ENCODE data around the gene DCUN1D2. TPM values are rescaled to one million over a fixed set of nuclear protein-coding genes. Genes with fewer than 3 reads are reported as not detected.

DCUN1D2 gene
- total RNA-seq, 1 donor from 2014 or later: 19.2 TPM

DNA sequence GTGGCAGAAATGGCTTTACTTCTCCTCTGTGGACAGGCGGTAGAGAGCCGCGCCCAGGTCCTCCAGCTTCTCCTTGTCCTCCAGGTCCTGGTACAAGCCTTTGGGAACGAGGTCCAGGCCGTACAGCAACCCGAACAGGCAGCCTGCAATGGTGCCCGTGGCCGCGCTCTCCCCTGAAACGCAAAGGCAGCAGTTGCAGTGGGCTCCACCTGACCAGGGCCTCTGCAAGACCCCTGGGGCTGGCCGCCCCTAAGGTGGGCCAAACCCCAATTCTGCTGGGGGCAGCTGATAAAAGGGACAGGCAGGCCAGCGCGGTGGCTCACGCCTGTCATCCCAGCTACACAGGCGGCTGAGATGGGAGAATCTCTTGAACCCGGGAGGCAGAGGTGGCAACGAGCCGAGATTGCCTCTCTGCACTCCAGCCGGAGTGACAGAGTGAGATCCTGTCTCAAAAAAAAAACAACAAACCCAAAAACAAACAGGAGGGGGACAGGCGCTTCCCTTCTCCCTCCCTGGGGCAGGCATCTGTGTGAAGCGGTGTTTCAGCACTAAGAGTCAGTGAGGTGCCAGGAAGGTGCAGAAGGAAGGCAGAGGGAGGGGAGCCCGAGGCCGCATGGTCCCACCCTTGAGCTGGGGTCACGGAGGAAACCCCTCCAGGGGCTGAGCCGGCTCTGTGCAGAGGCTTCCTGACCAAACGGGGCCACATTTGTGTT is 67.5 kb downstream of the DCUN1D2 start:
- no peak for DNase-seq

DNA sequence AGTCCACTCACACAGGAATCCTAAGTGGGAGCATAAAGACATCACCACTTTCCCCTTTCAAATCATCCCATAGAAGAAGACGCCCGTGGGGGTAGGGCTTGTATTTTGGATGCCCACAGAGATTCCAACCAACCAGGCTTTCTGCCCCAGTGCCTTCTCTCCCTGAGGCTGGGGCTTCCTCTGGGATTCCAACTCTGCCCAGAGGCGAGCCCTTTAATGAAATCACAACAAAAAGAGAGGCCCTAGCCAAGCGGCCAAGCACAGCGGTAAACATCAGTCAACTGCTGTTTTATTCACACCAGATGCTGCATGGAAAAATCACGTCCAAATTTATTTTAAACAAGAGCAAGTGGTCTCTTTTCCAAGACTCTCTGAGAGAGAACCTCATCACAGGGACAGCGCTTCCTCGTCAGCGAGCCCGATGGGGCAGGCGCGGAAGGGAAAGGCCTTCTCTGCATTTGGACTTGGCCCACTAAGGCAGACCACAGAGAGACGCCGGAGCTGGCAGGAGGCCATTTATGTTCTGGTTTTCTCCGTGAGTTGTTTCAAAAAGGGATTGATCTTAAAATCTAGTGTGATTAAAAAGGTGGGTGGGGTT is 68.7 kb downstream of the DCUN1D2 start:
- no peak for DNase-seq

DNA sequence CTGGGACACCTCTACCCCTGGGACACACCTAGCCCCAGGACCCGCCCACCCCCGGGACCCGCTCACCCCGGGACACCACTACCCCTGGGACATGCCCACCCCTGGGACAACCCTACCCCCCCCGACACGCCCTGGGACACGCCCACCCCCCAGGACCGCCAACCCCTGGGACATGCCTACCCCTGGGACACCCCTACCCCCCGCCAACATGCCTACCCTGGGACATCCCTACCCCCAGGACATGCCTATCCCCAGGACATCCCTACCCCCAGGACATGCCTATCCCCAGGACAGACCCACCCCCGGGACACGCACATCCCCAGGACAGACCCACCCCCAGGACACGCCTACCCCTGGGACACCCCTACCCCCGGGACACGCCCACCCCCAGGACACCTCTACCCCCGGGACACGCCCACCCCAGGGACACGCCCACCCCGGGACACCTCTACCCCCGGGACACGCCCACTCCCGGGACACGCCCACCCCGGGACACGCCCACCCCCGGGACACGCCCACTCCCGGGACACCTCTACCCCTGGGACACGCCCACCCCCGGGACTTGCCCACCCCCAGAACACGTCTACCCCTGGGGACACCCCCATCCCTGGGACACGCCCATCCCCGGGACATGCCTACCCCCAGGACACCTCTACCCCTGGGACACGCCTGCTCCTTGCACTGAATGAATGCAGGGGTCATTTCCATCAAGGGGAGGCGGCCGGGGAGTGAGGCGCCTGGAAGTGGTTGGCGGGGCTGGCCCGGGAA is 69.5 kb downstream of the DCUN1D2 start:
- DNase-seq: no peak

DNA sequence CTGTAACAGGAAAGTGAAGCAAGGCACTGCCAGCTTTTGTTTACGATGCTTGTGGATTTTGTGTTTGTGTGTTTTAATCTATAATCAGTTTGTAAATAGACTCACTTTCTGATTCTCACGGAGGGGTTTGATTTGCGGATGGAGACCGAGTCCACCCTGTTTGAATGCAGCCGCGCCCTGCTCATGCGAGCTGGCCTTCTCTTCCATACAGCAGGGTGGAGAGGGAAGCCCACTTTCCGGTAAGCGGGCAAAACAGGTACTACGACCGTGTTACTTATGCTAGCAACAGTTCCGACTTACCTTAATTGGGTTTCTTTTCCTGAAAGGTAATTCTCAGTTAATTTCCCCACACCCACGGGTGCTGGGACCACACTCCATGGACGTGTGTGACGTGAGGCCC is 70.3 kb downstream of the DCUN1D2 start:
- DNase-seq: no peak

DNA sequence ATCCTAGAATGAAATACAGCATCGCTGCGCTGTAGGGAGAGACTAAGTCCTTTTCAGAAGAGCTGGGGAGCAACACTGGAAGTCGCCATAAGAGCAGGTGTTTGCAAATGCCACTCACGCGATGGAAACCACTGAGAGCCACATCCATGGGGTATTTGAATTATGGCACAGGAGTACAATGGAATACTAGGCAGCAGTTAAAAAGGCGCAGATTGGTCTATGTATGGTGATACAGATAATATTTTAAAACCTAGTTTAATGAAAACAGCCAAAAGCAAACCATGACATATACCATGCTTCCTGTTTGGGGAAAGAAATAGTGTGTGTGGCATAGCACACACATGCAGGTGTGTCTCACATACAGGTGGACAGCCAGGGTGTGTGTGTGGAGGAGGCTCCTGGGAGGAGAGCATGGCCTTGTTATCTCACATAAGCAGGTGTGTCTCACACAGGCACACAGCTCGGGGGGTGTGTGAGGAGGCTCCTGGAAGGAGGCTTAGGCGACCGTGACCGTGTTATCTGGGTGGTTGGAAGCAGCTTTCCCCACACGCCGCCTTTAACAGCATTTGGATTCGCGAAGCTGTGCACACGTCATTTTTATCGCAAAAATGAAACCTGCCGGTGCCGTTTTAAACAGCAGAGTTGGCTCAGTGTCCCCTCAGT is 70.8 kb downstream of the DCUN1D2 start:
- no peak for DNase-seq

DNA sequence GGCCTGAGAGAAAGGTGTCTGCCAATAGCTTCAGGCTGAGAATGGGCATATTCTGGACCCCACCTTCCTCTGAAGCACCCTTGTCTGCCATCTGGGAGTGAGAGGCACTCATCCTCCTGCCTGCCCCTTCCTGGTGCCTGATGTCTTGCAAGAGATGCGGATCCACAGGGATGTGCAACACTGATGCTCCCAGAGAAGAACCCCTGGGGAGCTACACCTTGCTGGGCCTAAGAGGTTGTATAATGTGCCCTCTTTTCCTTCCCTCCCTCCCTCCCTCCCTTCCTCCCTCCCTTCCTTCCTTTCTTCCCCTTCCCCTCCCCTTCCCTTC is 71.8 kb downstream of the DCUN1D2 start:
- no peak for DNase-seq

DNA sequence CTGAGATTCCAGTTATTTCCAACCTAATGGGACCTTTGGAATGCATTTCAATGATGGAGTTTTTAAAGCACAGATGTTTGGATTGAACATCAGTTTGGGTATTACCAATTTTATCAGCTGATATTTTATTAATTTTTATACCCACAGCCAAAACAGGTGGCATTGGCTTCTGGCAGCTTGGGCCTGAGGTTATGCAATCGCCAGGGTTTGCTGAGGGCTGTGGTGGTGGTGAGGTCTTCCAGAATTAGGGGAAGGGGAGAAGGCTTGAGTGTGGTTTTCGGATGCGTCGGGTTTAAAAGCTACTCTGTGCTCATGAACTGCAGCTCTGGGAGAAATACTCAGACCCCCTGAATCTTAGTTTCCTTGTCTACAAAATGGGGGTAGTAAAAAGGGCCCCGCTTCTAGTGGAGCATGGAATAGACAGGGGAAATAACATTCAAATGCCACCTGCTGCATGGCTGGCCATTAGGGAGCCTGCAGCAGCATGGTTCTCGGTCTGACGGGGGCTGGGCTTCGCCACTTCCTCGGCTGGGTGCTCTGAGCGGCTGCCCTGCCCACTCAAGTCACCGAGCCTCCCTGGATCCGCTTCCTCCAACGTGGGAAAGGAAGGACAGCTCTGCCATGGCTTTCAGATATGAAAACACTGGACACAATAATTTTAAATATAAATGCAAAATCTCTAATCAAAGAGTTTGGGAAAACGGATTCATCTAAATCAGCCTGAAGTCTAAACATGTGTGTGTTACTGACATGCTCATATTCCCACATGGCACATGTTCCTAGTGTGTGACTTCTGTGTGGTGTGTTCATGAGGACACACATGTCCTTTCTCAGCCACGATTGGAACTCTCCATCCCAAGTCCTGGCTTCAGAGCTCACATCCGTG is 72.4 kb downstream of the DCUN1D2 start:
- no peak for DNase-seq

DNA sequence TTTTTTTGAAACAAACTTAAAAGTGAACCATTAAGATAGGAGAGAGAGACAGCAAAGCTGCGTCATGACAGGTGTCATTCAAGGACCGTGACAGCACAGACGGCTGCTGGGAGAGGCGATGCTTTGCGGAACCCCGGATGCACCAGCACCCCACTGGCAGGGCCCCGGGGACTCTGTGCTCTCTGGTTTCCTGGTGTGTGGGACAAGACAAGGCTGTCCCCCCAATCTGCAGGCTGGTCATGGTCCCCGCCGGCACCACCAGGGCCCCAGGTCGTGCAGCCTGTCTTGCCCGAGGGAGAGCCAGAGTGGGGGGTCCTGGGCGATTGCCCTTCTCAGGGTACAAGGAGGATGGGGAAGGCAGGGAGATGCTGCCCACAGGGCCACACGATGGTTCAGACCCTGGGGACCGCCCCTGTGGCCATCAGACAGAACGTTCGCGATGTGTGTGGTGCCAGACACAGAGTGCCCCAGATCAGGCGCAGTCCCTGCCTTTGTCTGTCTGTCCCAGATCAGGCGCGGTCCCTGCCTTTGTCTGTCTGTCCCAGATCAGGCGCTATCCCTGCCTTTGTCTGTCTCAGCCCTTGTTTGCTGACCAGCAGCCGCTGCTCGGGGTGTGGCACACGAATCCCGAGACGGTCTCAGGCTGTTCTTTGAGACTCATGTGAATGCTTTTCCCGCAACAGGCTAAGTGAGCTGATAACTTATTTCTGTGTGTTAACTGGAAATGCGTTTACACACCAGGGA is 73.3 kb downstream of the DCUN1D2 start:
- no peak for DNase-seq

DNA sequence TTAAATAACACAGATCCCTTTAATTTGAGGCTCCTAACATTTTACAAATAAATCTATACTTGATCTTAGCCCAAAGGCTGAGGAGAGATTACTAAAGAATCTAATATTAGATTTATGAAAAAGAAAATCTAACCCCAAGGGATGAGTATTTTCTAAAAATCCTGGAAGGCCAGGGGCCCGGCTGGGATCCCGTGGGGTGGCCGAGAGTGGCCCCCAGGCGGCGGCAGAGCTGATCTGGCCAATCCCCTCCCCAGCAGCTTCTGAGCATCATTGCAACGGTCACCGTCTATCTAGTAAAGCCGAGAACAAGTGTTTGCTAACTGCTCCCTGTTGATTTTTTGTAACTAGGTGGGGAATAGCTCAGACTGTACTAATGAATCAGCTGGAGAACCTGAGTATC is 74.7 kb downstream of the DCUN1D2 start:
- DNase-seq: no peak

DNA sequence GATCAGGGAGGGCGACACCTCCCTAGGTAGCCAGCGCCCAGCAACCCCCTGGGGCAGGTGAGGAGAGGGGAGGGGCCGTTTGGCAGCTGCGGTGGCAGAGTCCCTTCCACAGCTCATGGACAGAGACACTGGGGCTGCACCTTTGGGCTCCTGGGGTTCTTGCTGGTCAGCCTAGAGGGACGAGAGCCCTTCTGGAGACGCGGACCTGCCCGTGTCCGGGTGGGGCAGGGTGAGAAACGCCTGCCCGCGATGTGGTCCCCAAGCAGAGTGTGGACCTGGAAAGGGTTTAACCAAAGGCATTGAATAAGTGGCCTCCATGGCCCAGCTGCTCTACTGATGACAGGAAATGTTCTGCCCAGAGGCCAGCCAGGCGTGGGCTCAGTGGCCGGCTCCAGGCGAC is 75.5 kb downstream of the DCUN1D2 start:
- no peak for DNase-seq

DNA sequence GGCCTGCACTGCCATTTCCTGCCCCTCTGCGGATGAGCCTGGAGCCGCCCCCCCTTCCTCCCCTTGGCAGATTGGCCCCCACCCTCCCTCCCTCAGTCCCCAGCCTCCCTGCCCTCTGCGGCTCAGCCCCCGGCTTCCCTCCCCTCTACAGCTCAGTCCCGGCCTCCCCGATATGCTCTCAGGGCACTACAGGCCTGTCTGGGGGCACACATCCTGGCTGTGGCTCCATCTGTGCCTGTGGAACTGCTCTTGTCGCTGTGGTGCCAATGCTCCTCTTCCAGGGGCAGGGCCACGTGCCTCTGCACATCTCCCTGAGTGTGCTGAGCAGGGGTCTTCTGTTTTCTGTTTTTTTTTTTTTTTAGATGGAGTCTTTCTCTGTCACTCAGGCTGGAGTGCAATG is 76.2 kb downstream of the DCUN1D2 start:
- DNase-seq: no peak

DNA sequence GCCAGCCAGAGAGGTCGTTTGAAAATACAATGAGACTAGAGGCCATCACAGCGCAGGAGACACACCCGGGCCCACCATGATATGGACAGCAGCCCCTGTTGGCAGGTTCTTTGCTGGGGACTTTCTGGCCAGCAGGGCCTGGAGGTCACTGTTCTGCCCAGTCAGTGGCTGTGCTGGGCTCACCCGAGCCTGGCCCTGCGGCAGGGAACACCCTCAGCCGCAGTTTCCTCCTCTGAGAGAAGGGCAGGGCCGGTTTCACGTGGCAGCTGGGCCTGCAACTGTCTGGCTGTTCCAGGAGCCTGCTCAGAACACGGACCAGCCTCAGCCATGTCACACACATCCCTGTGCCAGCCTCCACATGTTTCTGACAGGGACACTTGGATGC is 76.6 kb downstream of the DCUN1D2 start:
- no peak for DNase-seq

DNA sequence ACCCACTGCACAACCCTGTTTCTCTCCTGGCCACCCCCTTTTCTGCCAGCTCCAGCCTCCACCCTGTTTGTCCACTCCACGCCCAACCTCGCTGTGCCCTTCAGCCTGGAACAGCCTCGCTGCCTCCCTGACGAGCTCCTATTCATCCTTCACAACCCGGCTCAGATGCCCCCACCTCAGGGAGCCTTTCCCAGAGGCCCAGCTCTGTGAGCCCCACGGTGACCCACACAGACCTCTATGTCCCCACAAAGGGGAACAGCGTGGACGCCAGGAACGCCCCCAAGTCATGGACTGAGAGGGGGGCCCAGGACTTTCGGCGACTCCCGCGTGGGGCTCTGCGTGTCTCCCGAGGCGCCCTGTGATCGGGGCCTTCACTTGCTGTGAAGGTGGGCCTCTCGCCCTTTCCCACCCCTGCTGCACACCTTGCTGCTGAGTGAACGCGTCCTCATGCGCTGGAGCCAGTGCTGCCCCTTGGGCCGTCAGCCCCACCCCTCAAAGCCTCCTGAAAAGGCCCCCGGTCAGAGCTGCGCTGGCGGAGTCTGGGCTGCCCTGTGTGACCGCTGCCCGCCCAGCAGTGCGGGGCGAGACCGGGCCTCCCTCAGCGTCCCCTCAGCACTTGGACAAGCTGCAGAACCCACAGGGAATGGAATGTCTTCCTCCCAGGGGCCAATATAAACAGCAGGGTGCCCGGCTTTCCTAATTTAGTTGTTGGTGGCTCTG is 77.2 kb downstream of the DCUN1D2 start:
- DNase-seq: no peak

DNA sequence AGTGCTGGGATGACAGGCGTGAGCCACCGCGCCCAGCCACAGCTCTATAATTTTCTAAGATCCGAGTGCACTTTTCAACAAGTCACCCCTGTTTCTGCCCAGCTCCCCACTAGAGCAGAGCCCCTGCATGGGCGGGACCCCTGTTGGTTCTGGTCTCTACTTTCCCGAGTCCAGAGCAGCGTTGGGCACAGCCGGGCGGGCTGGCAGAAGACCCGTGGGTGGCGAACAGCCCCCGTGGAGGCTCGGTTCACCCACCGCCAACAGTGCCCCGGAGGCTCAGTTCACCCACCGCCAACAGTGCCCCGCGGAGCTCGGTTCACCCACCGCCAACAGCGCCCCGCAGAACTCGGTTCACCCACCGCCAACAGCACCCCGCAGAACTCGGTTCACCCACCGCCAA is 78.1 kb downstream of the DCUN1D2 start:
- no peak for DNase-seq

DNA sequence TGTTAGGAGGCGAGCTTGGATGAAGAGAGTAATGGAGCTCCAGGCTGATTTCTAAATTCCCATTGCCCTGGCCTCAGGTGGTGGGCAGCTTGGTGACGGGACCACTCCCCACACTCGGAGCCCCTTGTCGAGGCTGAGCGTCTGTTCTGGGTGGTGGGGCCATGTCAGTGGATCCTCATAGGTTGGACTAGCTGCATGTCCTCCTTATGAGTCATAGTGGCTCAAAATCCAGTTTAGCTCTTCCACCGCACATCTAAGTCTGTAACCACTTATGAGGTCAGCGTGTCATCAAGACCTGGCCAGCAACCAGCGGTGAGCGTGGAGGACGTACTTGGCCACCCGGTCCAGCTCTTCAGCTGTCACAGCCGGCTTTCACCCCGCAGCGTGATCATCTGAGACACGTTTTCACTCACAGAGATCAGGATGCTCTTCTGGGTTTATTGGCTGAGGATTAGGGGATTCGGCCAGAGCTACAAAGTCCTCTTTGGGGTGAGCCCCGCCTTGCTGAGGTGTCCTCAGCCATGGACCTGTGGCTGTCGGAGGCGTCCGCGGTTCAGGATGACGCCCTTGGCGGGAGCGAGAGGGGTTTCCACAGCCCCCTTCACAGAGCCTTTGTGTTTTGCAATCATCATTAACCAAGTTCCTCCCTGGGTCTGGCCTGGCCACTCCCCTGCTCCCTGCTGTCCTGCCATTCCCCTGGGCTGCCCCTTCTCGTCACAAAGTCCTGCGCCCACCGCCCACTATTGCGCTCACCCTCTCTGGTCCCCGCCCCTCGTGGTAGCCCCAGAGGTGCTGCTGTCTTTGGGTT is 79.1 kb downstream of the DCUN1D2 start:
- no peak for DNase-seq

DNA sequence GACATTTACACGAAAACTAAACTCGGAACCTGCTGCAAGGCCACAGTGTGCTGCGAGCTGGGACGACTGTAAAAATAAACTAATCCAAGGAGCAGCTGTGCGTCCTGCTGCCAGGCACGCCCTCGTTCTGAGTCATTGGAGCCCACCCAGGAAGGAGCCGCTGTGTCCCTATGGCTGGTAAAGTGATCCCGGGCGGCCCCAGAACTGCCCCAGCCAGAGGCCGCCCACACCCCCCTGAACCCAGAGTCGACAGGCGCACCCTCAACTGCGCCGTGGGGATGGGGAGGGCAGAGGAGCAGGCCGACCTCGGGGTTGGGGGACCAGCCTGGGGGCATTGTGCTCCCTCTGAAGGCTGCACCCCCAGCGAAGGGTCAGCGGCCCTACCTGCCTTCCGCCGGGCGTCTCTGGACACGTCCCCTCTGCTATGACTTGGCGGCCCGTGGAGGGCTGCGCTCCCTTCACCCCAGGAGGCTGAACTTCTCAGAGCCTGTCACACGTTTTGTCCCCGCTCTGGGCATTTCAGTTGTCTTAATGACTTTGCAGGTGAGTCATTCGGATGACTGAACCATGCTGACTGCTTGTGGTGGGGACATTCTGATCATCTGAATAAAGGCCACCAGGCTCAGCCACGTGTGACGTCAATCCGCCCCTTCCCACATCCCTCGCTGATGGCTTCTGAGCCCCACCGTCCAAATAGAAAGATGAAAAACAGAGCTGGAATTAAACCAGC is 79.9 kb downstream of the DCUN1D2 start:
- DNase-seq: no peak

DNA sequence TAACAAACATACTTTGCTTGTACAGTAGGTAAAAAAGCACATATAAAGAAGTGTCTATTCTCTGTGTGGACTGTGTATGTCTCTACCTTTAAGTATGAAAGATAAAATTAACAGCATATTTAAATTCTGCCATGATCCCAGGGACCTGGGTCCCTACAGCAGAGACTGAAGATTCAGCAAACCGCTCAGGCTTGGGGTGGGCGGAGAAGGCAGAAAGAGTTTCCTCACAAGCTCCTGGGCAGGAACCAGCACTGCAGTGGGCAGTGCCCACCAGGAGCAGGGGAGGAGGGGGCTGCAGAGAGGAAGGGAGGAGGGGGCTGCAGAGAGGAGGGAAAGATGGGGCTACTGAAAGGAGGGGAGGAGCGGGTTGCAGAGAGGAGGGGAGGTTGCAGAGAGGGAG is 81.9 kb downstream of the DCUN1D2 start:
- DNase-seq: no peak

DNA sequence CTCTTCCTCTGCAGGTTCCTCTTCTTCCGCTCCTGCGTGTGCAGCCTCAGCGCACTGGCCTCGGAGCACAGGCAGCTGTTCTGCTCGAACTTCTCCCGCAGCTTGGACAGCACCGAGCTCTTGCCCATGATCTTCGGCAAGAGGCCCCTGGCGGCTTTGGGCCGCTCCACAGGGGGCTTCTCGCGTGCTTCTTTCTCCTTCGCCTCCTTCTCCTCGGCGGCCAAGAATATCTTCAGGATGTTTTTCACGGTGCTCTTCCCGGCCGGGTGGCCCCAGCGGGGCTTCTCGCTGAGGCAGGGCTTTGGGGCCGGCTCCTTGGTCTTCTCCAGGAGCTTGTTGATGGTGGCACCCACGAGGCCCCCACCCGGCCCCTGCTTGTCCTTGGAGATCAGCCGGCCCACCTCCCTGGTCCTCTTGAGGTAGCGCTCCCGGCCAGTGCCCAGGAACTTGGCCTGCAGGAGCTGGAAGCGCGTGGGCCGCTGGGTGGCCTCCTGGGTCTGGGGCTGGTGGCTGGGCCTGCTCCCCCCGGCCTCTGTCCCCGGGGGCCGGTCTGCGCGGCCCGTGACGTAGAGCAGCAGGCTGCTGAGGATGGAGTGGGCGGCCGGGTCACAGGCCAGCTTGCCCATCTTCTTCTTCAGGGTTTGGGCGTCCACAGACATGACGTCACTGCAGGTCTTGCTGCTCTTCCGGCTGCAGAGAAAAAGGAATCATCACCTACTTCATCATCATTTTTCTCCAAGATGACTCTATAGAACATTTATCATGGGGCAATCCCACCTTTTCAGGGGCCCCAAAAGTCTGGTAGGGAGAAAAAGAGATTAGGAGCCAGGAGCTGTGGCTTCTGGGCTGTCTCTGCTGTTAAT is 82.7 kb downstream of the DCUN1D2 start:
- DNase-seq: no peak

All from occipital lobe (tissue), 2 donors.